HFFc6 (cell line): ENCODE data around the gene OPCML. TPM values are rescaled to one million over a fixed set of nuclear protein-coding genes. Genes with fewer than 3 reads are reported as not detected.

ENCODE experiments used
- DNase-seq: peaks from one replicate; pipeline ENCODE4 v3.0.0-alpha.2; 2018
- H3K27ac Mint-ChIP-seq: 2 replicates; pipeline ENCODE4 v1.8.0; 2020; ENCODE audit warnings: mild to moderate bottlenecking, mixed read lengths
- H3K27me3 Mint-ChIP-seq: 2 replicates; pipeline ENCODE4 v1.8.0; 2021; ENCODE audit warnings: mild to moderate bottlenecking, moderate library complexity, mixed read lengths; ENCODE audit not compliant: insufficient read depth
- H3K36me3 Mint-ChIP-seq: 2 replicates; pipeline ENCODE4 v1.8.0; 2021; ENCODE audit warnings: low read depth, mixed read lengths
- H3K4me1 Mint-ChIP-seq: 2 replicates; pipeline ENCODE4 v1.8.0; 2020; ENCODE audit warnings: low read depth, mixed read lengths
- H3K4me3 Mint-ChIP-seq: 2 replicates; pipeline ENCODE4 v1.8.0; 2020; ENCODE audit warnings: mild to moderate bottlenecking, moderate library complexity, mixed read lengths
- H3K9me3 Mint-ChIP-seq: 2 replicates; pipeline ENCODE4 v1.8.0; 2020; ENCODE audit warnings: mild to moderate bottlenecking, mixed read lengths
- total RNA-seq, 6 experiments: library from RNA; stranded (reverse); fragmentation: NEBNext Ultra II Directional; extraction: Animal tissue kit (Norgen Biotek cat#: 25700); gene quantifications; 2 replicates in 1 of 6; 3 replicates in 5 of 6; pipeline ENCODE4 v1.2.3, GENCODE V29; 2021
- TF ChIP-seq, protein P1 (sequence below): fragments of 200-600 bp; sonication (generic); IDR thresholded peaks from 2 replicates; pipeline ENCODE4 v1.5.0; 2021; ENCODE audit warnings: antibody characterized with exemption, mild to moderate bottlenecking

Gene OPCML
- total RNA-seq, 6 experiments from 2014 or later: 0.11 to 1.7 (median 0.33) TPM

DNA sequence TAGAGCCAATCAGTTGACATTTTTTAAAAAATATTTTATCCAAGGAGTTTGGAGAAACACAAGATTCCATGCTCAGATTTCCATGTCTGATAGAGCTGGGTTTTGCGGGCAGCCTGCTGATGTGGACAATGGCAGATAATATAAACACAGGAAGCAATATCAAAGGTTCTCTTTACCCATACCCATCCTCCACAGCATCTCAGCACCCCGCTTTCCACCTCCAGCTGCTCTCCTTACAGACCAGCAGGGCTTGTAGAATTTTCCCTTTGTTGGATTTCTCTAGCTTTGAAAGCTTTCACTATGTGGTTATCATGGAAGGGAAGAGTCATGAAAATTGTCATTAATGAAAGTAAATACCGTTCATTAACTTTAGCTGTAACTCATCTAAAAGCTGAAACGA, 746.4 kb downstream of the OPCML start:
- DNase-seq: no peak
- Mint-ChIP-seq H3K27ac (no peak overlapping the region), H3K4me3 (no peak overlapping the region), H3K9me3 (no peaks in the 10 kb centered on the region), H3K36me3 (no peaks in the 10 kb centered on the region), H3K4me1 (peaks cover 10% of the 10 kb centered on the region), H3K27me3 (no peaks in the 10 kb centered on the region; the same call in 1 of the 2 replicates)
- TF ChIP-seq, protein P1, sequence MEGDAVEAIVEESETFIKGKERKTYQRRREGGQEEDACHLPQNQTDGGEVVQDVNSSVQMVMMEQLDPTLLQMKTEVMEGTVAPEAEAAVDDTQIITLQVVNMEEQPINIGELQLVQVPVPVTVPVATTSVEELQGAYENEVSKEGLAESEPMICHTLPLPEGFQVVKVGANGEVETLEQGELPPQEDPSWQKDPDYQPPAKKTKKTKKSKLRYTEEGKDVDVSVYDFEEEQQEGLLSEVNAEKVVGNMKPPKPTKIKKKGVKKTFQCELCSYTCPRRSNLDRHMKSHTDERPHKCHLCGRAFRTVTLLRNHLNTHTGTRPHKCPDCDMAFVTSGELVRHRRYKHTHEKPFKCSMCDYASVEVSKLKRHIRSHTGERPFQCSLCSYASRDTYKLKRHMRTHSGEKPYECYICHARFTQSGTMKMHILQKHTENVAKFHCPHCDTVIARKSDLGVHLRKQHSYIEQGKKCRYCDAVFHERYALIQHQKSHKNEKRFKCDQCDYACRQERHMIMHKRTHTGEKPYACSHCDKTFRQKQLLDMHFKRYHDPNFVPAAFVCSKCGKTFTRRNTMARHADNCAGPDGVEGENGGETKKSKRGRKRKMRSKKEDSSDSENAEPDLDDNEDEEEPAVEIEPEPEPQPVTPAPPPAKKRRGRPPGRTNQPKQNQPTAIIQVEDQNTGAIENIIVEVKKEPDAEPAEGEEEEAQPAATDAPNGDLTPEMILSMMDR: no peak

DNA sequence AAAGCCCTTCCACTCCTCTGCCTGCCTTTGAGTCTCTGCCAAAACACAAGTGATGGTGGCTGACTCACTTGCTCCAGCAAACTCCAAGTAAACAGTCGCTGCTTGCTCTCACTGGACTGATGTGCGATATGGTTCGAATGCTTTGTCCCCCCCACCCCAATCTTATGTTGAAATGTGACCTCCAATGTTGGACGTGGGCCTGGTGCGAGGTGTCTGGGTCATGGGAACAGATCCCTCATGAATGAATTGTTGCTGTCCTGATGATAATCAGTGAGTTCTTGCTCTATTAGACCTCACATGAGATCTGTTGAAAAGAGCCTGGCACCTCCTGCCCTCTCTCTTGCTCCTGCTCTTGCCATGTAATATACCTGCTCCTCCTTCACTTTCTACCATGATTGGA, 747.9 kb downstream of the OPCML start:
- DNase-seq: peak; percentile 35
- Mint-ChIP-seq H3K36me3 (no peaks in the 10 kb centered on the region), H3K4me1 (peaks cover 17% of the 10 kb centered on the region)

DNA sequence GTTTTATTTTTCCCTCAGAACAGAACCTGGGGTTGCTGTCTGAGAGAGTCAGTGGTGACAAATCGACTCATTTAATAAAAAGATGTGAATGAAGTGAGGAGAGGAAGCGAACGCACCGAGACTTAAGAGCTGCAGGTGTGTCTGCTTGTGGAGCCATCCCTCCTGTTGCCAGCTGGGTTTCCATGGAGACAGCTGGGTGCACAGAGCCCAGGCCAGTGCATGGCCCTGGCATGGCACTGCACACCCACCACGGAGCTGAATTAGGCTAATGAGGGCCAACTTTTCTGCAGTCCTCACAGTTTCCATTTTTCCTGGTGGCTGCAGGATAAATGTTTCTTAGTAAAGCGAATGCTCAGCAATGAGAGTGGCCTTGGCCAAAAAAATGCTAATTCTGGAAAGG, 750.2 kb downstream of the OPCML start:
- Mint-ChIP-seq H3K27me3 (peaks cover 1% of the 10 kb centered on the region), H3K4me3 (no peak overlapping the region), H3K27ac (no peak overlapping the region), H3K4me1 (peaks cover 21% of the 10 kb centered on the region), H3K36me3 (no peaks in the 10 kb centered on the region), H3K9me3 (no peaks in the 10 kb centered on the region)
- no peak for DNase-seq
- TF ChIP-seq, protein P1: no peak

More for the DNA sequence above, 747.9 kb downstream of the OPCML start:
- Mint-ChIP-seq H3K4me3 (no peak overlapping the region), H3K27me3 (no peaks in the 10 kb centered on the region; the same call in 1 of the 2 replicates), H3K9me3 (no peaks in the 10 kb centered on the region), H3K27ac (no peak overlapping the region)
- TF ChIP-seq, protein P1: no peak

DNA sequence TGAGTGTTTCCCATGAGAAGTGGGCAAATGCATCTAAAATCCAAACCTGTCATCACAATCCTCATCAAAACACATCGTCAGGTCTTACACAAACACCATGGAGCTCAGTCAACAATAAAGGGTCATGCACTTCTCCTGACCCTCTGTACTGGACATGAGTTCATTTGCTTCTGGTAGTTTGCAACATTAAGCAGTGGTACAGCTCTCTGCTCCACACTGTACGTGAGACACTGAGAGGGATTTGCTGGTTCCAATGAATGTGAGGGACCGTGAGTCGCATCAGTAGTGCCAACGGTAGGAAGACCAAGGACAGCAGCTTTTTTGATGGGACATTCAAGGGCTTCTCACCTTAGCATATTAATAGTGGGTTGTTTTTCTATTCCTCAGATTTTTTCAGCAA, 752.3 kb downstream of the OPCML start:
- no peak overlapping the region for H3K27ac Mint-ChIP-seq

DNA sequence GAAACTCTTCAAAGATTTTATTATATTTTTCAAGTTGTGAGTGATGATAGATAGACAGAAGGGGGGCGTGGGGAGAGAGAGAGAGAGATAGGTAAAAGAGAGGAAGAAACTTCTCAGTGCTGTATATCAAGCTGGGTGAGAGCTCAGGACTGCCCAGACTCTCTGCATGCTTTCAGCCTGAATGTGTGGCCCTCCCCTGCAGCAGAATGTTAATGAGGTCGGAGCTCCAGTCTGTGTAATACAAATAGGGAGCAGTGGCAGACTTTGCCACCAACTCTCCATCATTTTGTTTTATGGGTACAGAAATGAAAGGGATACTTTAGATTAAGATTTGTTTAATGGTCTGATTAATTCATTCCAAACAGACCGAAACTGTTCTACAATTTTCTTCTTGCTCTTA, 752.8 kb downstream of the OPCML start:
- TF ChIP-seq, protein P1: no peak
- Mint-ChIP-seq H3K27ac (no peak overlapping the region; the same call in 1 of the 2 replicates), H3K4me1 (peaks cover 17% of the 10 kb centered on the region), H3K9me3 (peaks cover 3% of the 10 kb centered on the region; the same call in 1 of the 2 replicates), H3K4me3 (no peak overlapping the region), H3K27me3 (peaks cover 9% of the 10 kb centered on the region), H3K36me3 (no peaks in the 10 kb centered on the region)
- DNase-seq: peak; percentile 49

More for the DNA sequence above, 752.3 kb downstream of the OPCML start:
- Mint-ChIP-seq H3K36me3 (no peaks in the 10 kb centered on the region), H3K4me1 (peaks cover 21% of the 10 kb centered on the region), H3K9me3 (0 out of 2 replicates have a peak, but pooled peaks cover 3% of the 10 kb centered on the region), H3K4me3 (no peak overlapping the region), H3K27me3 (peaks cover 7% of the 10 kb centered on the region)
- TF ChIP-seq, protein P1: no peak
- no peak for DNase-seq
